ENCODE data around the gene CCDC88A. TPM values are rescaled to one million over a fixed set of nuclear protein-coding genes. Genes with fewer than 3 reads are reported as not detected.
"Not testable (repeated sequence)": the region's sequence is repeated elsewhere in the genome, so short reads cannot be mapped to it uniquely, and the experiment has no call there.

CCDC88A gene
- total RNA-seq, 4 donors from 2014 or later = 5.5 to 23.8 (median 17.3) TPM

- intact Hi-C loops (cut with DNase I) = no loop called here
- 75 to 78% methylated on average over 5 of the region's 5 CpGs for WGBS, 2 donors
- TF ChIP-seq POLR2A (IDR thresholded peaks at IDR 0.05) = no peak
- no peak for TF ChIP-seq CTCF (IDR thresholded peaks at IDR 0.05)
Observed at GRCh38 chr2:55361465-55362189, 58.0 kb downstream of the CCDC88A start.

GRCh38 chr2:55358451-55358850 is 61.2 kb downstream of the CCDC88A start:
- intact Hi-C loops (cut with DNase I) = no loop called here
- Histone ChIP-seq H3K4me3 (no peak overlapping the region), H3K36me3 (peaks cover 0 to 6% (median 0%) of the 10 kb centered on the region in 3 donors), H3K27me3 (no peaks in the 10 kb centered on the region), H3K4me1 (peaks cover 0 to 6% (median 5%) of the 10 kb centered on the region in 3 donors), H3K9me3 (no peaks in the 10 kb centered on the region), H3K27ac (no peak overlapping the region)
- no peak for DNase-seq
- WGBS, 2 donors = 30 to 55% methylated on average over 1 of the region's 1 CpG
- TF ChIP-seq POLR2A (IDR thresholded peaks at IDR 0.05) = no peak
- no peak for TF ChIP-seq CTCF (IDR thresholded peaks at IDR 0.05)

More at GRCh38 chr2:55361465-55362189, 58.0 kb downstream of the CCDC88A start:
- Histone ChIP-seq H3K4me1 (peaks cover 8 to 21% (median 10%) of the 10 kb centered on the region in 3 donors), H3K27me3 (no peaks in the 10 kb centered on the region), H3K36me3 (no peaks in the 10 kb centered on the region), H3K27ac (no peak overlapping the region), H3K4me3 (no peak overlapping the region), H3K9me3 (no peaks in the 10 kb centered on the region)
- no peak for DNase-seq

- Histone ChIP-seq H3K36me3 (peaks cover 0 to 6% (median 0%) of the 10 kb centered on the region in 3 donors), H3K9me3 (no peaks in the 10 kb centered on the region), H3K27me3 (no peaks in the 10 kb centered on the region), H3K4me1 (peaks cover 0 to 6% (median 5%) of the 10 kb centered on the region in 3 donors), H3K4me3 (no peak overlapping the region), H3K27ac (no peak overlapping the region)
- 46 to 57% methylated on average over 2 of the region's 2 CpGs for WGBS, 2 donors
- TF ChIP-seq POLR2A (IDR thresholded peaks at IDR 0.05) = no peak
- TF ChIP-seq CTCF (IDR thresholded peaks at IDR 0.05) = no peak
- intact Hi-C loops (cut with DNase I) = no loop called here
- no peak for DNase-seq
Observed at GRCh38 chr2:55357927-55358326, 61.7 kb downstream of the CCDC88A start.

GRCh38 chr2:55357164-55357563 is 62.5 kb downstream of the CCDC88A start:
- intact Hi-C loops (cut with DNase I) = no loop called here
- no peaks in the 10 kb centered on the region for H3K9me3 ChIP-seq
- TF ChIP-seq POLR2A (IDR thresholded peaks at IDR 0.05) = no peak
- TF ChIP-seq CTCF (IDR thresholded peaks at IDR 0.05) = no peak
- peaks cover 0 to 6% (median 0%) of the 10 kb centered on the region in 3 donors for H3K36me3 ChIP-seq
- no peaks in the 10 kb centered on the region for H3K27me3 ChIP-seq
- no peak for DNase-seq
- peaks cover 0 to 6% (median 5%) of the 10 kb centered on the region in 3 donors for H3K4me1 ChIP-seq
- no peak overlapping the region for H3K27ac ChIP-seq
- no peak overlapping the region for H3K4me3 ChIP-seq

GRCh38 chr2:55356136-55356535 is 63.5 kb downstream of the CCDC88A start:
- H3K4me3 ChIP-seq; H3K4me1 ChIP-seq; H3K9me3 ChIP-seq; H3K36me3 ChIP-seq; intact Hi-C loops (cut with DNase I); DNase-seq; H3K27ac ChIP-seq; H3K27me3 ChIP-seq: not testable (repeated sequence)
- WGBS, 2 donors = 92 to 97% methylated on average over 2 of the region's 2 CpGs

Measured in esophagus squamous epithelium (tissue), 5 donors.